ENCODE results near the gene PTPN9.
"Not testable (repeated sequence)": the region's sequence is repeated elsewhere in the genome, so short reads cannot be mapped to it uniquely, and the experiment has no call there.

The PTPN9 gene

DNA sequence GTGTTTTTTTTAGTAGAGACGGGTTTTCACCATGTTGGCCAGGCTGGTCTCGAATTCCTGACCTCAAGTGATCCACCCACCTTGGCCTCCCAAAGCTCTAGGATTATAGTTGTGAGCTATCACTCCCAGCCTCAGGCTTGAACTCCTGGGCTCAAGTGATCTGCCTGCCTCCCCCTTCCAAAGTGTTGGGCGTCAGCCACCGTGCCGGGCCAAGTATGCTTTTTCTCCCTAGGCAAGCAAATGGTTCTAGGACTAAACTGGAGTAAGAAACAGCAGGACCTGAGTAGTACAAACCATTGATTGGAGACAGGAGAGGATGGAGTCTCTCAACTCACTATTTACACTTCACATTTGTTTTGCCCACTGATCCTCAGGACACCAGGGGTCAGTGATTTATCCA lies 4.6 kb upstream of the PTPN9 start:
- DNase-seq (ENCODE audit: low read depth in 3 of 3, low spot score in 1 of 3) = no peak

DNA sequence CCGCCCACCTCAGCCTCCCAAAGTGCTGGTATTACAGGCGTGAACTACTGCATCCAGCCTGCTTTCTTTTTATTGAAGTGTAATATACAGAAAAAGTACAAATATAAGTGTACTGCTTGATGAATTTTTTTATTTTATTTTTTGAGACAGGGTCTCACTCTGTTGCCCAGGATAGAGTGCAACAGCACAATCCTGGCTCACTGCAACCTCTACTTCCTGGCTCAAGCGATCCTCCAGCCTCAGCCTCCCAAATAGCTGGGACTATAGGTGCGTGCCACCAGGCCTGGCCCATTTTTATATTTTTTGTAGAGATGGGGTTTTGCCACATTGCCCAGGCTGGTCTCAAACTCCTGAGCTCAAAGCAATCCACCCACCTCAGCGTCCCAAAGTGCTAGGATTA lies 3.8 kb upstream of the PTPN9 start:
- not testable (repeated sequence) for DNase-seq (ENCODE audit: low read depth in 3 of 3, low spot score in 1 of 3)

DNA sequence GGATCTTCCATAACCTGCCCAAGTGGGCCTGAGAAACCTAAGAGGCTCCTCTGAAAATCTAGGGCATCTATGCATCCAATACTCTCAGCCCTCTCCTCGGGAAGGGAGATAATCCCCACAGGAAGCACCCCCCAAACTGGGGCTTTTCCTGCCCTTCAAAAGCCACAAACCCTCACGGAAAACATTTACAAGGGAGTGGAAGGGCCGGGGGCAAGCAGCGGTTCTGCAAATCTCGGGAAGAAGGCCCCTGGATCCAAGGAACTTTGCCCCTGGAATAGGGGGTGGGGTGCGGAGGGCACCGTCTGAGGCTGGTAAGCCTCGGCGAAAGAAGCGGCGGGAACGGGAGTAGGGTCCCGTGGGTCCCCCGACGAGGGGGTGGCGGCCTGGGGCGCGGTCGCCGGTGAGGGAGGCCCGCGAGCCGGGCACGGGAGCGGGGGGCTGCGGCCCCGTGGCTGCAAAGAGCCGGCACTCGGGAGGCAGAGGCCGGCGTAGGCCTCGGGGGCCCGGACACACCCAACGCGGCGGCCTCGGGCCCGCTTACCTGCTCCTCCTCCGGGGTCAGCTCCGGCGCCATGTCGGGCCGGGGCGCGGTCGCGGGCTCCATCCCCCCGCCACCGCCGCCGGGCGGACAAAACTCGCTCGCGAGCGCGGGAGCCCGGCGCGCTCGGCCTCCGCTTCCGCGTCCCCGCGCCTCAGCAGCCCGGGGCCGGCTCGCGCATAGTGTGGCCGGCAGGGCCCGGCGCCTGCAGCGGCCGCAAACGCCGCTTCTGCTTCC lies 755 bp downstream of the PTPN9 start:
- DNase-seq (ENCODE audit: low read depth in 3 of 3, low spot score in 1 of 3) = no peak

DNA sequence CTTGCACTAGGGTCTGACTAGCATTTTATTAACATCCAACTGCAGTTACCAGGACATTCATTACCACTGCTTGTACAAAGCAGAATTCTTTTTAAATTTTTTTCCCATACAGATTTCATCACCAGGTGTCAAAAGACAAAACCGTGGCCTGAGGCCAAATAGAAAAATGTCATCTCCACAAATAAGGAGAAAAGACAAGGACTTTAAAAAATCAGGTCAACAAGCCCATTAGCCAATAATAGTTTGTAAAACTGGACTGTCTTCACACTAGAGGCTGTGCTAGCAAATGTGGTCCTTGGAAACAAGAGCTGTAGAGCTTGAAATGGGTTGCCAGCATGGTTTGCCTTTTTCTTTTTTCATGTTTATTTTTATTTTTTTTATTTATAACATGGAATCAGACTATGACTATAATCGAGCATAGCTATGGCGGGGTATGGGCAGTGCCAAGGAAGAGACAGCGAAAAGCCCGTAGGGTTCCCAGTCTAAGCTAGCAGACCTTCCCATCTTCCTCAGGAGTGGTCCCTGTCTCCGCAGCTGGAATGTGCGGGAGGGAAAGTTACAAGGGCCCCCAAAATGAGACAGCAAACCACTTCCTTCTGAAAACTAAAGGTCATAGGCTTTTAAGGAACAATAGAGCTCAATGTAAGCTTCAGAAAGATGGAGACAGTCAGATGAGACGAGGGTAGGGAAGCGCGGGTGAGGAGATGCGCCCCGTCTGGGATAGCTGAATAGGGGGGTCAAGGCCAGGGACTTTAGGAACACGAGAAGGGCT lies 1.5 kb downstream of the PTPN9 start:
- DNase-seq (ENCODE audit: low read depth in 3 of 3, low spot score in 1 of 3) = no peak

DNA sequence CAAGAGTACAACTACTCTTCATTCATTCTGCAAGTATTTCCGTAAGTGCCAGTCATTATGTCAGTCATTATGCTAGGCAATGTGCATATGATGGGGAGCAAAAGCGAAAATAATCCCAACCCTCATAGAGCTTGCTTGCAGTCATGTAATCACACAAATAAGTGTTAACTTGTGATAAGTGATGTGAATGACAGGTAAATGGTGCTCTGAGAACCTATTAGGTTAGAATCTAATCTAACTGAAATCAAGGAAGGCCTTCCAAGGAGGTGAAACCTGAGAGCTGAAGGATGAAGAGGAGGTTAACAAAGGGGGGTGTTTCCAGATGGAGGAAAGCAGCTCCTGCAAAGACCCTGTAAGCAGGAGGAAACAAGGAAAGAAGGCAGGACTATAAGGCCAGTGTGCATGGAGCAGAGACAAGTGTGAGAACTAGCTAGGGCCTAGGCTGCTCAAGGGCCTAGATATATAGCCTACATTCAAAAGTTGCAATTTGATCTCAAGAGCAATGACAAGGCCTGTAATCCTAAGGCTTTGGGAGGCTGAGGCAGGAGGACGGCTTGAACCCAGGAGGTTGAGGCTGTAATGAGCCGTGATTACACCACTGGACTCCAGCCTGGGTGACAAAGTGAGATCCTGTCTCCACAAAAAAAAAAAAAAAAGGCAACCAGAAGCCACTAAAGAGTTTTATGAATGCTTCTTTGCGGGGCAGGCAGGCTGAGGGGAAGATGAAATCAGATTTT lies 5.3 kb downstream of the PTPN9 start:
- DNase-seq (ENCODE audit: low read depth in 3 of 3, low spot score in 1 of 3) = no peak

DNA sequence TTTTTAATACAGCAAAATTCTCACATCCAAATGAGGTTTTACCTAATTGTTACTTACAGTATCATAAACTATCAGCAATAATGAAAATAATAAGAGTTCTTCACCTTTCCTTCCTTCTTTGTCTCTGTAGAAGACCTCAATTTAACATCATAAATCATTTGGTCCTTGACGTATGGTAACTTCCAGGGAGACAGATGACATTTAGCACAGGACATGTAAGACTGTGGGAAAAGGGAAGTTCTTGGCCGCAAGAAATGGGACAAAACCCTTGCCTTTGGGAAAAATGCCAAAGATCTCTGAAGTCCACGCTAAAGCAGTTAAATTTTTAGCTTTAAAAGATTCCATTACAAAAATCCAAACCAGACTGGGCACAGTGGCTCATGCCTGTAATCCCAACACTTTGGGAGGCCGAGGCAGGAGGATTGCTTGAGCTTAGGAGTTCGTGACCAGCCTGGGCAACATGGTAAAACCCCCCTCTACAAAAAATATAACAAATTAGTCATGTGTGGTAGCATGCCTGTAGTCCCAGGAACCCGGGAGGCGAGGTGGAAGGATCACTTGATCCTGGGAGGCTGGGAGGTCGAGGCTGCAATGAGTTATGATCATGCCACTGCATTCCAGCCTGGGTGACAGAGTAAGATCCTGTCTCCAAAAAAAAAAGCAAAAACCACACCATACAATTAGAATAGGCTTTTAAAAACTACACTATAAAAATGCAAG lies 8.8 kb downstream of the PTPN9 start:
- DNase-seq (ENCODE audit: low read depth in 3 of 3, low spot score in 1 of 3) = no peak

DNA sequence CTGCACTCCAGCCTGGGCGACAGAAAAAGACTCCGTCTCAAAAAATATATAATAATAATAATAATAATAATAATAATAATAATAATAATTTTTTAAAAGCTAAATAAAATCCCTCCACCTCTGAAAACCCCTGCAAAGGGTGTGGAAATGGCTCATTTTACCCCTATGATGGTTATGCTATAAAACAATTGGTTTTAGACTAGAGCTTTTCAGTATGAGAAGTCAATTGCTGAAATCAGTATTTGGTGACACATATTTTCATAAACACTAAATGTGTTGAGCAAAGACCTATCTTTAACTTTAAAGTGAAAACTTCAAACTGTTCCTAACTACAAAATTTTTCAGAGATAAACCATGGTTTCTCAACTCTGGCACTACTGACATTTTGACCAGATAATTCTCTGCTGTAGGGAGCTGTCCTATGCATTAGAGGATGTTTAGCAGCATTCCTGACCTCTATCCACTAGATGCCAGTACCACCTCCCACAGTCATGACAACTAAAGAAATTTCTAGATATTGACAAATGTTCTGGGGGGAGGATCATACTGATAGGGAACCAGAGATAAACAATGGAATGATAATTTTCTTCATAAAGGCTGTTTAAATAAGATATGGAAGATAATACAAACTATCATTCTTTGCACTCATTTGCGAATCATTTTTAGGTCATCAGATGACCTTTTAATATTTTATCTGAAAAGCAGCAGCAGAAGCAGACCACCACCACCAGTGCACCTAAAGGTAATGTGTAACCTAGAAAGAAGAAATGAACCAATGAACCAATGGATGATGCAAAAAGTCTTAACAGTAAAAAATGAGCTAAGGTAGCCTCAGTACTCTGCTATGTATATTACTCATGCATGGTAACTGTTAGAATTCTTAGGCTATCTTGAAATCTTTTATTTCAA lies 13.8 kb downstream of the PTPN9 start:
- no peak for DNase-seq (ENCODE audit: low read depth in 3 of 3, low spot score in 1 of 3)

DNA sequence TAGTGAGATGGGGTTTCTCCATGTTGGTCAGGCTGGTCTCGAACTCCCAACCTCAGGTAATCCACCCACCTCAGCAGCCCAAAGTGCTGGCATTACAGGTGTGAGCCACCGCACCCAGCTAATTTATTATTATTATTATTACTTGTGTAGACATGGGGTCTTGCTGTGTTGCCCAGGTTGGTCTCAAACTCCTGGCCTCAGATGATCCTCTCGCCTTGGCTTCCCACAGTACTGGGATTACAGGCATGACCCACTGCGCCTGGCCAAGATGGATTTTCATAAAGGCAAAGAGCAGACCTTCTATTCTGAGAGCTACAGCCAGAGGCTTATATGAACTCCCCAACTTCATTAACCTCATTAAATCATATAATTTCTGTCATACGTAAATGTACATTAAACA lies 17.2 kb downstream of the PTPN9 start:
- DNase-seq (ENCODE audit: low read depth in 3 of 3, low spot score in 1 of 3) = no peak

DNA sequence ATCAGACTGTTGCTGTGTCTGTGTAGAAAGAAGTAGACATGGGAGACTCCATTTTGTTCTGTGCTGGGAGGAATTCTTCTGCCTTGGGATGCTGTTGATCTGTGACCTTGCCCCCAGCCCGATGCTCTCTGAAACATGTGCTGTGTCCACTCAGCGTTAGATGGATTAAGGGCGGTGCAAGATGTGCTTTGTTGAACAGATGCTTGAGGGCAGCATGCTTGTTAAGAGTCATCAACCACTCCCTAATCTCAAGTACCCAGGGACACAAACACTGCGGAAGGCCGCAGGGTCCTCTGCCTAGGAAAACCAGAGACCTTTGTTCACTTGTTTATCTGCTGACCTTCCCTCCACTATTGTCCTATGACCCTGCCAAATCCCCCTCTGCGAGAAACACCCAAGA lies 19.8 kb downstream of the PTPN9 start:
- not testable (repeated sequence) for DNase-seq (ENCODE audit: low read depth in 3 of 3, low spot score in 1 of 3)

DNA sequence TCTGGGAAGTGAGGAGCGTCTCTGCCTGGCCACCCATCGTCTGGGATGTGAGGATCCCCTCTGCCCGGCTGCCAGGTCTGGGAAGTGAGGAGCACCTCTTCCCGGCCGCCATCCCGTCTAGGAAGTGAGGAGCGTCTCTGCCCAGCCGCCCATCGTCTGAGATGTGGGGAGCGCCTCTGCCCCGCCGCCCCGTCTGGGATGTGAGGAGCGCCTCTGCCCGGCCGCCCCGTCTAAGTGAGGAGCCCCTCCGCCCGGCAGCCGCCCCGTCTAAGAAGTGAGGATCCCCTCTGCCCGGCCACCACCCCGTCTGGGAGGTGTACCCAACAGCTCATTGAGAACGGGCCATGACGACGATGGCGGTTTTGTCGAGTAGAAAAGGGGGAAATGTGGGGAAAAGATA lies 20.2 kb downstream of the PTPN9 start:
- not testable (repeated sequence) for DNase-seq (ENCODE audit: low read depth in 3 of 3, low spot score in 1 of 3)

DNA sequence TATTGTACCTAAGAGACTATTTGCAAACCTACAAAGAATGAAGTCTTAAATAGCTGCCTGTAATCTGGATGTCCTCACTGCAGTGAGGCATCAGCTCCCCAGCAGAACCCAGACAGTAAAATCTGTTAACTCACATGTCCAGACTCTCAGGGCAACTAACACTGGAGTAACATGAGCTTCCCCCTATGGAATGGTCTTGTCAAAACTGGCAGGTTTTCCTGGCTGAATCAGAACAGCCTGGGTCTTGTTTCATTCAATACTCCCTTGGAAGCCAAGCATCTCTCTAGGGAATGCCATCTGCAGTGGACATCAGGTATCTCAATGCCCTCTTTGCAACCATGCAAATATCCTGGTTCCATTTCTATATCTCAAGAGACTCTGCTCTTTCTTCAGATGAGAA lies 24.4 kb downstream of the PTPN9 start:
- DNase-seq (ENCODE audit: low read depth in 3 of 3, low spot score in 1 of 3) = no peak

DNA sequence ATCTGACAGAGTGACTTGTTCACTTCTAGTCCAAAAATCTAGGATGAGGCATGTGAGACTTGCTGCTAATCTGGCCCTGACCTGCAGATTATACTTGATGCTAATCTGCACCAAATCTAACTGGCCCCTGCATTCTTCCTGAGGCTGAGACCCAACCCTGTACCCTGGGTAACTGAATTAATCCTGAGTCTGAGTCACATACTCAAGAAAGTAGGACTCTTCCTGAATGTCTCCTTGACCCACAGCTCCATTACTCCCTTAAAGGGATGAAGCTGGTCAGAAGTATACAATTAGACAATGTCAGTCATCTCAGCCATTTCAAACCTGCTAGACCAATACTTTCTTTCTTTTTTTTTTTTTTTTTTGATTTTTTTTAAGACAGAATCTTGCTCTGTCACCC lies 25.5 kb downstream of the PTPN9 start:
- DNase-seq (ENCODE audit: low read depth in 3 of 3, low spot score in 1 of 3) = no peak

DNA sequence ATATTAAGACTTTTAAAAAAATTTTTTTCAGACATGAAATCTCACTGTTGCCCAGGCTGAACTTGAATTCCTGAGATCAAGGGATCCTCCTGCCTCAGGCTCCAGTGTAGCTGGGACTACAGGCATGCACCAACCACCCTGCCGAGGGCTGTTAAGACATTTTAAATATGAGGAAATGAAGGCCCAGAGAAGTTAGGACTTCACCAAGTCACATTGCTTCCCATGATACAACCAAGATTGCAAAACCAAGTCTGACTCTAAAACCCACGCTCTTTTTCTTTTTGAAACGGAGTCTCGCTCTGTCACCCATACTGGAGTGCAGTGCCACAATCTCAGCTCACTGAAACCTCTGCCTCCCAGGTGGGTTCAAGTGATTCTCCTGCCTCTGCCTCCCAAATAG lies 28.0 kb downstream of the PTPN9 start:
- DNase-seq (ENCODE audit: low read depth in 3 of 3, low spot score in 1 of 3) = no peak

DNA sequence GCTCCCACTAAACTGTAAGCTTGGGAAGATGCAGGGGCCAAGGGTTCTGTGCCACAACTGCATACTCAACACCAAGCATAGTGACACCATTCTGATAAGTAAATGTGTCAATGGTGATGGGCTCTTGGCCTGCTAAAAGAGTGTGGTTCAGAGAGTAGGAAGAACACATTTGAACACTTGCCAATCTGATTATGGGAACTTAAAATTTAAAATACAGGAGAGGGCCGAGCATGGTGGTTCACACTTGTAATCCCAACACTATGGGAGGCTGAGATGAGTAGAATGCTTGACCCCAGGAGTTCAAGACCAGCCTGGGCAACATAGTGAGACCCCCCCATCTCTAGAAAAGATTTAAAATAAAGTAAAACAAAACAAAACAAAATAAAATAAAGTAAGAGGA lies 34.1 kb downstream of the PTPN9 start:
- no peak for DNase-seq (ENCODE audit: low read depth in 3 of 3, low spot score in 1 of 3)

DNA sequence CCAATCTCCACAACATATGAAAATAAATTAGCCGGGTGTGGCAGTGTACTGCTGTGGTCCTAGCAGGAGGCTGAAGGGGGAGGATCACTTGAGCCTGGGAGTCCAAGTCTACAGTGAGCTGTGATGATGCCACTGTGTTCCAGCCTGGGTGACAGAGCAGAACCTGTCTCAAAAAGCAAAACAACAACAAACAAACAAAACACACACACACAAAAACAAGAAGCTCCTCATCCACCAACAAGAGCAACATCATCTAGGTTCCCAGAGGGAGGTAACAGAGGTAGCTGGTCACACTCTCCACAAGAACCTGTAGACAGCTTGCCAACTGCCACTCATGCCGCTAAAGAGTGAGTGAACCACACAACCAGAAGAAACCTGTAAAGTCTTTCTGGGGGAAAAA lies 34.8 kb downstream of the PTPN9 start:
- no peak for DNase-seq (ENCODE audit: low read depth in 3 of 3, low spot score in 1 of 3)

DNA sequence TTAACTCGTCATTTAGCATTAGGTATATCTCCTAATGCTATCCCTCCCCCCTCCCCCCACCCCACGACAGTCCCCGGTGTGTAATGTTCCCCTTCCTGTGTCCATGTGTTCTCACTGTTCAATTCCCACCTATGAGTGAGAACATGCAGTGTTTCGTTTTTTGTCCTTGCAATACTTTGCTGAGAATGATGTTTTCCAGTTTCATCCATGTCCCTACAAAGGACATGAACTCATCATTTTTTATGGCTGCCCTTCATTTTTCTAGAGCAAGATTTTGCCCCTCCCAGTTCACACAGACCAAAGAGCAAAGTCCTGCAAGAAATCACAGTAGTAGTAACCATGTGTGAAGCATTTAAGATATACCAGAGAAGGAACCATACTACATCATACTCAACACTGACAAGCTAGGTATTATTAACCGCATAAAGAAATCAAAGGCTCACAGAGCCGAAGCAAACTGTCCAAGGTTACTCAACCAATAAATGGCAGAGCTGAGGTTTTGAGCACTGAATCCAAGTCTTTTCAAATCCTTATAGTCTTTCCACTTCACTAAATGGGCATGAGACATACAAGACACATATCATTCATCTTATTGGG lies 36.1 kb downstream of the PTPN9 start:
- not testable (repeated sequence) for DNase-seq (ENCODE audit: low read depth in 3 of 3, low spot score in 1 of 3)

DNA sequence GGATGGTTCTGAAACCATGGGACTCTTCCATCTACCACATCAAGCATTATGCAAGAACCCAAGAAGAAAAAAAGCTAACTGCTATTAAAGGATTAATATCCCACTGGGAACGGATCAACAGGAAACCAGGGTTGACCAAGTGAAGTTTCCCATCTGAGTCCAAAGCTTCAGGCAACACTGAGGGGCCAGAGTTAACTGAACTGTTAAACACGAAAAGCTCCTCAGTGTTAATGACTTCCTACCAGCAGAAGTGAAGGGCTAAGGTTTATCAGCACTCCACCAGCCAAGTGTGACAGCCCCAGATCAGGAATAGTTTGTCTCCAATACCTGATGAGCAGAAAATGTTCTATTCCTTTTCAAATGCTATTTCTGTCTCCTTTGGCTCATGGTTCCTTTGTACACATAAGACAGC lies 36.7 kb downstream of the PTPN9 start:
- no peak for DNase-seq (ENCODE audit: low read depth in 3 of 3, low spot score in 1 of 3)

DNA sequence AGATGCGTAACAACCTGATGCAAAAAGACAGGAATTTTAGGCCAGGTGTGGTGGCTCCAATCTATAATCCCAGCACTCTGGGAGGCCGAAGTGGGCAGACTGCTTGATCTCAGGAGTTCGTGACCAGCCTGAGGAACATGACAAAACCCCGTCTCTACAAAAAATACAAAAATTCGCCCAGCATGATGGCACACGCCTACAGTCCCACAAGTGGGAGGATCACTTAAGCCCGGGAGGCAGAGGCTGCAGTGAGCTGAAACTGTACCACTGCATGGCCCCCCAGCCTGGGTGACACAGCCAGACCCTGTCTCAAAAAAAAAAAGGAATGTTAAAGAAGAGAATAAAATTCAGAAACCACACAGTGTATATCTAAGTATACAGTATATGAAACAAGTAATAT lies 40.7 kb downstream of the PTPN9 start:
- no peak for DNase-seq (ENCODE audit: low read depth in 3 of 3, low spot score in 1 of 3)

DNA sequence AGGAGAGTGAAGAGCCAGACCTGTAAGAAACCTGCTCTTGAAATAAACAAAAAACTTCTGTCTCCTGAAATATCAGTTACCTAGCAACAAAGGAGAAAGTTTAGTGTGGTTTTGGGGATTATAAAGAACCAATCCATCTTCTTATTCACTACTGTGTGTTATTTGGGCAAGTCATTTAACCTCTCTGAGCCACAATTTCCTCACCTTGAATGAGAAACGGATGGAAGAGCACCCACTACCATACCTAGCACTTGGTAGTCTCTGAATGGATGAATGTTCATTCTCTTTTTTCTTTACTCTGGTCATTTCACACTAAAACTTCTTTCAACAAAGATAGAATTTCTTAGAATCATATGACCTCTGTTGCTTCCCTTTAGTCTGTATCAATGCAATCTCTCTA lies 45.2 kb downstream of the PTPN9 start:
- no peak for DNase-seq (ENCODE audit: low read depth in 3 of 3, low spot score in 1 of 3)

All from stimulated activated CD4-positive, alpha-beta T cell treated with anti-CD3 and anti-CD28 coated beads, TNF-alpha, amount 100 ng/mL, for 1 hour (primary cell).